SK-N-MC (cell line): ENCODE measurements around the gene PPP4R2.

Source experiments
- DNase-seq: peaks from one replicate; pipeline ENCODE4 v3.0.0-alpha.2; 2011; ENCODE audit warnings: low read depth, low spot score
- H3K27ac ChIP-seq: fragments of 200-600 bp; sonication (generic); 2 replicates; pipeline ENCODE4 v1.5.1; 2016; ENCODE audit warnings: mixed run types
- H3K36me3 ChIP-seq: fragments of 200-600 bp; sonication (generic); 2 replicates; pipeline ENCODE4 v1.6.1; 2017; ENCODE audit warnings: antibody characterized with exemption, low read length, mixed read lengths; ENCODE audit not compliant: insufficient read depth
- H3K4me3 ChIP-seq: fragments of 200-600 bp; sonication (generic); 2 replicates; pipeline ENCODE4 v1.5.1; 2016
- H3K9ac ChIP-seq: fragments of 200-600 bp; sonication (generic); 2 replicates; pipeline ENCODE4 v1.8.0; 2017; ENCODE audit warnings: mixed run types, mixed read lengths; ENCODE audit not compliant: insufficient read length
- H3K9me3 ChIP-seq: fragments of 200-600 bp; sonication (generic); 2 replicates; pipeline ENCODE4 v1.6.1; 2017; ENCODE audit warnings: low read depth, mild to moderate bottlenecking, antibody characterized with exemption, low read length, moderate library complexity, mixed read lengths
- EZH2 ChIP-seq: fragments of 200-600 bp; sonication (generic); IDR thresholded peaks from one replicate; pipeline ENCODE4 v1.6.1; 2017; ENCODE audit warnings: antibody characterized with exemption
- FOXP2 ChIP-seq: optimal IDR thresholded peaks from 2 replicates; pipeline ENCODE3; 2011; ENCODE audit warnings: mild to moderate bottlenecking, moderate library complexity; ENCODE audit not compliant: insufficient read depth; ENCODE audit errors: extremely low read length, control extremely low read depth
- POLR2AphosphoS5 ChIP-seq: IDR thresholded peaks from 2 replicates; pipeline ENCODE4 v1.6.1; 2012; ENCODE audit warnings: mild to moderate bottlenecking, low read depth, low read length, borderline replicate concordance

The PPP4R2 gene

DNA sequence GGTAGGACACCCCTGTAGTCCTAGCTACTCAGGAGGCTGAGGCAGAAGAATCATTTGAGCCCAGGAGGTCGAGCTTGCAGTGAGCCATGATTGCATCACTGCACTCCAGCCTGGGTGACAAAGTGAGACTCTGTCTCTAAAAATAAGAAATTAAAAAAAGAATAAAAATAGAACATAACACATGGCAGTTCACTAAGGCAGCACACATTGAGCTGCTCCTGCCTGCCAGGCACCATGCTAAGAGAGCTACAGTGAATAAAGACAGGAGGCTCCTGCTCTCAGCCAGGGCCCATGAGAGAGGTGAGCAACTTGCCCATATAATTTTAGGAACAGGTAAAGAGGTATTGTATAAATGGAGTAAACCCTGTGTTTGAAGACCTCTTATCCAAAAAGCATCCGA is 119.2 kb downstream of the PPP4R2 start:
- no peak overlapping the region for H3K27ac ChIP-seq
- TF ChIP-seq POLR2AphosphoS5 (no peak), EZH2 (no peak), FOXP2 (no peak)
- DNase-seq, result no peak
- H3K36me3 ChIP-seq, result no peaks in the 10 kb centered on the region
- H3K9ac ChIP-seq, result no peak overlapping the region
- no peak overlapping the region for H3K4me3 ChIP-seq
- H3K9me3 ChIP-seq, result no peaks in the 10 kb centered on the region
